Stimulated activated naive CD8-positive, alpha-beta T cell treated with anti-CD3 and anti-CD28 coated beads, Interleukin-15, amount 100 ng/mL, for 72 hours (primary cell): Measurements from ENCODE around the gene ADAMTS6.
A peak's percentile ranks its signal among the peaks of the same experiment; 100 is the strongest.

Experiments
- ATAC-seq: fragments of 150-1000 bp; cut with Tn5 transposase; 2 replicates; pipeline ENCODE4 v1.10.0; 2021; ENCODE audit warnings: mild to moderate bottlenecking, moderate library complexity
- DNase-seq, 2 donors: peaks; one replicate each; pipeline ENCODE4 v3.0.0; 2021 to 2022
- H3K27ac Mint-ChIP-seq, 2 donors: one replicate each; pipeline ENCODE4 v1.8.0; 2022; ENCODE audit warnings: mild to moderate bottlenecking in 2 of 2, mixed read lengths in 2 of 2, moderate library complexity in 2 of 2
- H3K27me3 Mint-ChIP-seq: one replicate; pipeline ENCODE4 v1.8.0; 2022; ENCODE audit warnings: mixed read lengths
- H3K4me1 Mint-ChIP-seq: one replicate; pipeline ENCODE4 v1.8.0; 2022; ENCODE audit warnings: mild to moderate bottlenecking, mixed read lengths
- H3K4me3 Mint-ChIP-seq, 2 donors: one replicate each; pipeline ENCODE4 v1.8.0; 2022; ENCODE audit warnings: mild to moderate bottlenecking in 2 of 2, mixed read lengths in 2 of 2, moderate library complexity in 1 of 2
- H3K9me3 Mint-ChIP-seq, 2 donors: one replicate each; pipeline ENCODE4 v1.8.0; 2022; ENCODE audit warnings: mixed read lengths in 2 of 2

Gene ADAMTS6

GRCh38 chr5:65292196-65292595 lies 189.5 kb downstream of the ADAMTS6 start:
- DNase-seq = no peak
- Mint-ChIP-seq H3K9me3 (no peaks in the 10 kb centered on the region), H3K27me3 (no peaks in the 10 kb centered on the region), H3K4me1 (no peaks in the 10 kb centered on the region), H3K27ac (no peak overlapping the region), H3K4me3 (no peak overlapping the region)
- ATAC-seq = no peak

- H3K4me3 Mint-ChIP-seq = no peak overlapping the region
- H3K27me3 Mint-ChIP-seq = no peaks in the 10 kb centered on the region
- H3K4me1 Mint-ChIP-seq = no peaks in the 10 kb centered on the region
- DNase-seq (no peak), ATAC-seq (no peak)
- no peak overlapping the region for H3K27ac Mint-ChIP-seq
- no peaks in the 10 kb centered on the region for H3K9me3 Mint-ChIP-seq
Observed at GRCh38 chr5:65290677-65291076, 191.0 kb downstream of the ADAMTS6 start.

- Mint-ChIP-seq H3K27ac (no peak overlapping the region), H3K9me3 (no peaks in the 10 kb centered on the region), H3K4me1 (no peaks in the 10 kb centered on the region), H3K4me3 (no peak overlapping the region), H3K27me3 (no peaks in the 10 kb centered on the region)
- DNase-seq (no peak), ATAC-seq (no peak)
Observed at GRCh38 chr5:65288657-65289056, 193.1 kb downstream of the ADAMTS6 start.

- DNase-seq (no peak), ATAC-seq (no peak)
- Mint-ChIP-seq H3K4me1 (no peaks in the 10 kb centered on the region), H3K27me3 (no peaks in the 10 kb centered on the region), H3K9me3 (peaks cover 0 to 7% of the 10 kb centered on the region in 2 donors), H3K4me3 (no peak overlapping the region), H3K27ac (no peak overlapping the region)
Observed at GRCh38 chr5:65279603-65280002, 202.1 kb downstream of the ADAMTS6 start.

- Mint-ChIP-seq H3K4me1 (no peaks in the 10 kb centered on the region), H3K4me3 (no peak overlapping the region), H3K27ac (no peak overlapping the region), H3K9me3 (peaks cover 0 to 7% of the 10 kb centered on the region in 2 donors), H3K27me3 (no peaks in the 10 kb centered on the region)
- DNase-seq = no peak
- ATAC-seq = no peak
Observed at GRCh38 chr5:65276178-65276890, 205.4 kb downstream of the ADAMTS6 start.

- Mint-ChIP-seq H3K27me3 (no peaks in the 10 kb centered on the region), H3K4me3 (no peak overlapping the region), H3K9me3 (no peaks in the 10 kb centered on the region), H3K27ac (no peak overlapping the region), H3K4me1 (no peaks in the 10 kb centered on the region)
- no peak for DNase-seq
- ATAC-seq = no peak
Observed at GRCh38 chr5:65271906-65272305, 209.8 kb downstream of the ADAMTS6 start.

GRCh38 chr5:65268525-65268924 lies 213.2 kb downstream of the ADAMTS6 start:
- Mint-ChIP-seq H3K9me3 (no peaks in the 10 kb centered on the region), H3K27ac (no peak overlapping the region), H3K27me3 (no peaks in the 10 kb centered on the region), H3K4me3 (no peak overlapping the region), H3K4me1 (no peaks in the 10 kb centered on the region)
- DNase-seq (no peak), ATAC-seq (no peak)

GRCh38 chr5:65264420-65264819 lies 217.3 kb downstream of the ADAMTS6 start:
- ATAC-seq (no peak), DNase-seq (no peak)
- H3K27ac Mint-ChIP-seq = peak overlapping the region in 1 of 2 donors; percentile 3
- H3K4me3 Mint-ChIP-seq = no peak overlapping the region
- peaks cover 6% of the 10 kb centered on the region for H3K4me1 Mint-ChIP-seq
- no peaks in the 10 kb centered on the region for H3K27me3 Mint-ChIP-seq
- no peaks in the 10 kb centered on the region for H3K9me3 Mint-ChIP-seq

- DNase-seq (no peak), ATAC-seq (no peak)
- no peaks in the 10 kb centered on the region for H3K9me3 Mint-ChIP-seq
- H3K4me3 Mint-ChIP-seq = no peak overlapping the region
- no peaks in the 10 kb centered on the region for H3K27me3 Mint-ChIP-seq
- no peak overlapping the region for H3K27ac Mint-ChIP-seq
- H3K4me1 Mint-ChIP-seq = peaks cover 6% of the 10 kb centered on the region
Observed at GRCh38 chr5:65263321-65263720, 218.4 kb downstream of the ADAMTS6 start.

- Mint-ChIP-seq H3K27ac (no peak overlapping the region), H3K4me3 (no peak overlapping the region), H3K27me3 (no peaks in the 10 kb centered on the region), H3K4me1 (peaks cover 6% of the 10 kb centered on the region), H3K9me3 (no peaks in the 10 kb centered on the region)
- ATAC-seq (peak; percentile 40), DNase-seq (no peak)
Observed at GRCh38 chr5:65262649-65263059, 219.1 kb downstream of the ADAMTS6 start.

GRCh38 chr5:65262096-65262495 lies 219.6 kb downstream of the ADAMTS6 start:
- Mint-ChIP-seq H3K27ac (no peak overlapping the region), H3K9me3 (no peaks in the 10 kb centered on the region), H3K27me3 (no peaks in the 10 kb centered on the region), H3K4me3 (no peak overlapping the region), H3K4me1 (peaks cover 6% of the 10 kb centered on the region)
- DNase-seq (no peak), ATAC-seq (no peak)

GRCh38 chr5:65261499-65261898 lies 220.2 kb downstream of the ADAMTS6 start:
- H3K9me3 Mint-ChIP-seq = no peaks in the 10 kb centered on the region
- no peak for DNase-seq
- H3K4me1 Mint-ChIP-seq = peaks cover 6% of the 10 kb centered on the region
- no peak overlapping the region for H3K27ac Mint-ChIP-seq
- no peaks in the 10 kb centered on the region for H3K27me3 Mint-ChIP-seq
- H3K4me3 Mint-ChIP-seq = no peak overlapping the region
- no peak for ATAC-seq

GRCh38 chr5:65255294-65255693 lies 226.4 kb downstream of the ADAMTS6 start:
- Mint-ChIP-seq H3K27me3 (no peaks in the 10 kb centered on the region), H3K27ac (no peak overlapping the region), H3K4me1 (no peaks in the 10 kb centered on the region), H3K9me3 (no peaks in the 10 kb centered on the region), H3K4me3 (no peak overlapping the region)
- ATAC-seq (no peak), DNase-seq (no peak)

GRCh38 chr5:65252977-65253376 lies 228.7 kb downstream of the ADAMTS6 start:
- H3K4me1 Mint-ChIP-seq = no peaks in the 10 kb centered on the region

GRCh38 chr5:65248896-65249295 lies 232.8 kb downstream of the ADAMTS6 start:
- no peaks in the 10 kb centered on the region for H3K27me3 Mint-ChIP-seq
- no peaks in the 10 kb centered on the region for H3K9me3 Mint-ChIP-seq
- H3K4me1 Mint-ChIP-seq = no peaks in the 10 kb centered on the region
- no peak overlapping the region for H3K27ac Mint-ChIP-seq
- H3K4me3 Mint-ChIP-seq = no peak overlapping the region
- DNase-seq (no peak), ATAC-seq (no peak)

More at GRCh38 chr5:65252977-65253376, 228.7 kb downstream of the ADAMTS6 start:
- Mint-ChIP-seq H3K27me3 (no peaks in the 10 kb centered on the region), H3K4me3 (no peak overlapping the region), H3K9me3 (no peaks in the 10 kb centered on the region), H3K27ac (peak overlapping the region in 1 of 2 donors; percentile 13)
- DNase-seq = no peak
- ATAC-seq = no peak

- H3K27me3 Mint-ChIP-seq = no peaks in the 10 kb centered on the region
- no peaks in the 10 kb centered on the region for H3K4me1 Mint-ChIP-seq
- no peak overlapping the region for H3K4me3 Mint-ChIP-seq
- no peaks in the 10 kb centered on the region for H3K9me3 Mint-ChIP-seq
- ATAC-seq (no peak), DNase-seq (no peak)
- H3K27ac Mint-ChIP-seq = no peak overlapping the region
Observed at GRCh38 chr5:65247594-65247993, 234.1 kb downstream of the ADAMTS6 start.

- Mint-ChIP-seq H3K27ac (no peak overlapping the region), H3K9me3 (no peaks in the 10 kb centered on the region), H3K27me3 (no peaks in the 10 kb centered on the region), H3K4me3 (no peak overlapping the region), H3K4me1 (no peaks in the 10 kb centered on the region)
- DNase-seq (no peak), ATAC-seq (no peak)
Observed at GRCh38 chr5:65246741-65247140, 235.0 kb downstream of the ADAMTS6 start.
